ENCODE results near the gene PPT2. TPM values are rescaled to one million over a fixed set of nuclear protein-coding genes. Genes with fewer than 3 reads are reported as not detected.

Gene PPT2
- polyA plus RNA-seq, 1 donor from 2014 or later: 330 TPM

GRCh38 chr6:32203426-32204267 lies 49.7 kb downstream of the PPT2 start:
- no peak overlapping the region for H2AFZ ChIP-seq (ENCODE audit: low read depth, low read length)
- no peaks in the 10 kb centered on the region for H3K9me3 ChIP-seq (ENCODE audit: low read length)
- no peak overlapping the region for H3K4me2 ChIP-seq (ENCODE audit: low read length)
- no peaks in the 10 kb centered on the region for H3K79me2 ChIP-seq (replicated peaks; ENCODE audit: insufficient read depth, low read length)
- peak overlapping the region; percentile 44 for H3K27ac ChIP-seq (ENCODE audit: low read length)
- H3K36me3 ChIP-seq (ENCODE audit: insufficient read depth, low read length): no peaks in the 10 kb centered on the region
- no peaks in the 10 kb centered on the region for H4K20me1 ChIP-seq (ENCODE audit: insufficient read depth)
- H3K27me3 ChIP-seq (ENCODE audit: insufficient read depth, low read depth, low read length): no peaks in the 10 kb centered on the region
- TF ChIP-seq EZH2 (IDR thresholded peaks at IDR 0.05; ENCODE audit: borderline replicate concordance, insufficient read depth, low read length, poor library complexity, severe bottlenecking): no peak
- peak; percentile 26 for TF ChIP-seq EP300 (conservative IDR thresholded peaks at IDR 0.05; ENCODE audit: poor library complexity, severe bottlenecking)
- H3K9me2 ChIP-seq (ENCODE audit: insufficient read depth, low read length): no peaks in the 10 kb centered on the region
- no peak overlapping the region for H3K4me3 ChIP-seq (ENCODE audit: low read length)
- no peaks in the 10 kb centered on the region for H3F3A ChIP-seq (ENCODE audit: insufficient read depth, low read length, poor library complexity, severe bottlenecking)
- H3K9ac ChIP-seq (ENCODE audit: low read length): peak overlapping the region; percentile 29

GRCh38 chr6:32204268-32204715 lies 50.4 kb downstream of the PPT2 start:
- no peak overlapping the region for H3K9ac ChIP-seq (ENCODE audit: low read length)
- H3F3A ChIP-seq (ENCODE audit: insufficient read depth, low read length, poor library complexity, severe bottlenecking): no peaks in the 10 kb centered on the region
- no peak overlapping the region for H3K27ac ChIP-seq (ENCODE audit: low read length)
- no peaks in the 10 kb centered on the region for H4K20me1 ChIP-seq (ENCODE audit: insufficient read depth)
- TF ChIP-seq TAF1 (IDR thresholded peaks at IDR 0.05; ENCODE audit: low read depth) (no peak), EZH2 (IDR thresholded peaks at IDR 0.05; ENCODE audit: borderline replicate concordance, insufficient read depth, low read length, poor library complexity, severe bottlenecking) (no peak), EP300 (conservative IDR thresholded peaks at IDR 0.05; ENCODE audit: poor library complexity, severe bottlenecking) (no peak), SMC3 (conservative IDR thresholded peaks at IDR 0.05; ENCODE audit: poor library complexity) (no peak), POLR2AphosphoS5 (IDR thresholded peaks at IDR 0.05) (no peak)
- no peaks in the 10 kb centered on the region for H3K27me3 ChIP-seq (ENCODE audit: insufficient read depth, low read depth, low read length)
- H3K4me2 ChIP-seq (ENCODE audit: low read length): no peak overlapping the region
- H3K9me2 ChIP-seq (ENCODE audit: insufficient read depth, low read length): no peaks in the 10 kb centered on the region
- H2AFZ ChIP-seq (ENCODE audit: low read depth, low read length): no peak overlapping the region
- no peaks in the 10 kb centered on the region for H3K9me3 ChIP-seq (ENCODE audit: low read length)
- no peaks in the 10 kb centered on the region for H3K36me3 ChIP-seq (ENCODE audit: insufficient read depth, low read length)
- no peak overlapping the region for H3K4me3 ChIP-seq (ENCODE audit: low read length)
- no peaks in the 10 kb centered on the region for H3K79me2 ChIP-seq (replicated peaks; ENCODE audit: insufficient read depth, low read length)

GRCh38 chr6:32208996-32209395 lies 55.1 kb downstream of the PPT2 start:
- Histone ChIP-seq H2AFZ (ENCODE audit: low read depth, low read length) (no peak overlapping the region), H3K27ac (ENCODE audit: low read length) (no peak overlapping the region)
- TF ChIP-seq EZH2 (IDR thresholded peaks at IDR 0.05; ENCODE audit: borderline replicate concordance, insufficient read depth, low read length, poor library complexity, severe bottlenecking): no peak
- no peak for TF ChIP-seq SMC3 (conservative IDR thresholded peaks at IDR 0.05; ENCODE audit: poor library complexity)

GRCh38 chr6:32210191-32210601 lies 56.3 kb downstream of the PPT2 start:
- Histone ChIP-seq H3K4me3 (ENCODE audit: low read length) (no peak overlapping the region), H3K9me3 (ENCODE audit: low read length) (no peaks in the 10 kb centered on the region), H3K27ac (ENCODE audit: low read length) (no peak overlapping the region), H4K20me1 (ENCODE audit: insufficient read depth) (no peaks in the 10 kb centered on the region), H3F3A (ENCODE audit: insufficient read depth, low read length, poor library complexity, severe bottlenecking) (no peaks in the 10 kb centered on the region), H3K9ac (ENCODE audit: low read length) (no peak overlapping the region), H3K79me2 (replicated peaks; ENCODE audit: insufficient read depth, low read length) (no peaks in the 10 kb centered on the region), H3K4me2 (ENCODE audit: low read length) (no peak overlapping the region), H3K9me2 (ENCODE audit: insufficient read depth, low read length) (no peaks in the 10 kb centered on the region), H3K36me3 (ENCODE audit: insufficient read depth, low read length) (no peaks in the 10 kb centered on the region), H2AFZ (ENCODE audit: low read depth, low read length) (no peak overlapping the region), H3K27me3 (ENCODE audit: insufficient read depth, low read depth, low read length) (no peaks in the 10 kb centered on the region)
- no peak for TF ChIP-seq RAD21 (conservative IDR thresholded peaks at IDR 0.05)
- TF ChIP-seq MXI1 (conservative IDR thresholded peaks at IDR 0.05; ENCODE audit: poor library complexity, severe bottlenecking): no peak
- TF ChIP-seq SMC3 (conservative IDR thresholded peaks at IDR 0.05; ENCODE audit: poor library complexity): no peak
- no peak for TF ChIP-seq EP300 (conservative IDR thresholded peaks at IDR 0.05; ENCODE audit: poor library complexity, severe bottlenecking)
- no peak for TF ChIP-seq EZH2 (IDR thresholded peaks at IDR 0.05; ENCODE audit: borderline replicate concordance, insufficient read depth, low read length, poor library complexity, severe bottlenecking)
- TF ChIP-seq, protein P1, sequence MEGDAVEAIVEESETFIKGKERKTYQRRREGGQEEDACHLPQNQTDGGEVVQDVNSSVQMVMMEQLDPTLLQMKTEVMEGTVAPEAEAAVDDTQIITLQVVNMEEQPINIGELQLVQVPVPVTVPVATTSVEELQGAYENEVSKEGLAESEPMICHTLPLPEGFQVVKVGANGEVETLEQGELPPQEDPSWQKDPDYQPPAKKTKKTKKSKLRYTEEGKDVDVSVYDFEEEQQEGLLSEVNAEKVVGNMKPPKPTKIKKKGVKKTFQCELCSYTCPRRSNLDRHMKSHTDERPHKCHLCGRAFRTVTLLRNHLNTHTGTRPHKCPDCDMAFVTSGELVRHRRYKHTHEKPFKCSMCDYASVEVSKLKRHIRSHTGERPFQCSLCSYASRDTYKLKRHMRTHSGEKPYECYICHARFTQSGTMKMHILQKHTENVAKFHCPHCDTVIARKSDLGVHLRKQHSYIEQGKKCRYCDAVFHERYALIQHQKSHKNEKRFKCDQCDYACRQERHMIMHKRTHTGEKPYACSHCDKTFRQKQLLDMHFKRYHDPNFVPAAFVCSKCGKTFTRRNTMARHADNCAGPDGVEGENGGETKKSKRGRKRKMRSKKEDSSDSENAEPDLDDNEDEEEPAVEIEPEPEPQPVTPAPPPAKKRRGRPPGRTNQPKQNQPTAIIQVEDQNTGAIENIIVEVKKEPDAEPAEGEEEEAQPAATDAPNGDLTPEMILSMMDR (IDR thresholded peaks at IDR 0.05; ENCODE audit: poor library complexity, severe bottlenecking): no peak
- TF ChIP-seq, protein P2, sequence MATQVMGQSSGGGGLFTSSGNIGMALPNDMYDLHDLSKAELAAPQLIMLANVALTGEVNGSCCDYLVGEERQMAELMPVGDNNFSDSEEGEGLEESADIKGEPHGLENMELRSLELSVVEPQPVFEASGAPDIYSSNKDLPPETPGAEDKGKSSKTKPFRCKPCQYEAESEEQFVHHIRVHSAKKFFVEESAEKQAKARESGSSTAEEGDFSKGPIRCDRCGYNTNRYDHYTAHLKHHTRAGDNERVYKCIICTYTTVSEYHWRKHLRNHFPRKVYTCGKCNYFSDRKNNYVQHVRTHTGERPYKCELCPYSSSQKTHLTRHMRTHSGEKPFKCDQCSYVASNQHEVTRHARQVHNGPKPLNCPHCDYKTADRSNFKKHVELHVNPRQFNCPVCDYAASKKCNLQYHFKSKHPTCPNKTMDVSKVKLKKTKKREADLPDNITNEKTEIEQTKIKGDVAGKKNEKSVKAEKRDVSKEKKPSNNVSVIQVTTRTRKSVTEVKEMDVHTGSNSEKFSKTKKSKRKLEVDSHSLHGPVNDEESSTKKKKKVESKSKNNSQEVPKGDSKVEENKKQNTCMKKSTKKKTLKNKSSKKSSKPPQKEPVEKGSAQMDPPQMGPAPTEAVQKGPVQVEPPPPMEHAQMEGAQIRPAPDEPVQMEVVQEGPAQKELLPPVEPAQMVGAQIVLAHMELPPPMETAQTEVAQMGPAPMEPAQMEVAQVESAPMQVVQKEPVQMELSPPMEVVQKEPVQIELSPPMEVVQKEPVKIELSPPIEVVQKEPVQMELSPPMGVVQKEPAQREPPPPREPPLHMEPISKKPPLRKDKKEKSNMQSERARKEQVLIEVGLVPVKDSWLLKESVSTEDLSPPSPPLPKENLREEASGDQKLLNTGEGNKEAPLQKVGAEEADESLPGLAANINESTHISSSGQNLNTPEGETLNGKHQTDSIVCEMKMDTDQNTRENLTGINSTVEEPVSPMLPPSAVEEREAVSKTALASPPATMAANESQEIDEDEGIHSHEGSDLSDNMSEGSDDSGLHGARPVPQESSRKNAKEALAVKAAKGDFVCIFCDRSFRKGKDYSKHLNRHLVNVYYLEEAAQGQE (IDR thresholded peaks at IDR 0.05; ENCODE audit: borderline replicate concordance): no peak
- TF ChIP-seq POLR2AphosphoS5 (IDR thresholded peaks at IDR 0.05): no peak
- TF ChIP-seq TAF1 (IDR thresholded peaks at IDR 0.05; ENCODE audit: low read depth): no peak

More at GRCh38 chr6:32208996-32209395, 55.1 kb downstream of the PPT2 start:
- Histone ChIP-seq H3K4me2 (ENCODE audit: low read length) (no peak overlapping the region), H3K36me3 (ENCODE audit: insufficient read depth, low read length) (no peaks in the 10 kb centered on the region), H3K9me2 (ENCODE audit: insufficient read depth, low read length) (no peaks in the 10 kb centered on the region), H3K9me3 (ENCODE audit: low read length) (no peaks in the 10 kb centered on the region), H3F3A (ENCODE audit: insufficient read depth, low read length, poor library complexity, severe bottlenecking) (no peaks in the 10 kb centered on the region), H3K27me3 (ENCODE audit: insufficient read depth, low read depth, low read length) (no peaks in the 10 kb centered on the region), H4K20me1 (ENCODE audit: insufficient read depth) (no peaks in the 10 kb centered on the region), H3K9ac (ENCODE audit: low read length) (no peak overlapping the region), H3K4me3 (ENCODE audit: low read length) (no peak overlapping the region), H3K79me2 (replicated peaks; ENCODE audit: insufficient read depth, low read length) (no peaks in the 10 kb centered on the region)

All from neural cell (in vitro differentiated cells).